Measurements from ENCODE around the gene AHCYL1.
A peak's percentile ranks its signal among the peaks of the same experiment; 100 is the strongest.

AHCYL1 gene

DNA sequence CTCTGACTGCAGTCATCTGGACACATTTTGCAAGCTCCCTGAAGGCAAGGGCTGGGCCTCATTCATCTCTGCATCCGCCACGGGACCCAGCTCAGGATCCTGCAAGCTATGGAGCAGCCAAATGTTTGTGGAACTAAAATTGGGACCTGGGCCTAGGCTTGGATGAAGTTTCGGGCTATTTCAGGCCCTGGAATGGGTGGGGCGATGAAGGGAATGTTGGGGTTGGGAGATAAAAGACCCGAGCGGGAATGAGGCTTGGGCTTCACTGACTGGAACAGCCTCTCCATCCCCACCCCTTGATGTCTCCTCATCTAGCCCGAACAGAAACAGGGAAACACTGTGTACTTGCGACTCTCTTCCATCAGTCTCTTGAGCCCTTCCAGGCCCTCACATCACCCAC is 7.3 kb upstream of the AHCYL1 start:
- no peak for DNase-seq

DNA sequence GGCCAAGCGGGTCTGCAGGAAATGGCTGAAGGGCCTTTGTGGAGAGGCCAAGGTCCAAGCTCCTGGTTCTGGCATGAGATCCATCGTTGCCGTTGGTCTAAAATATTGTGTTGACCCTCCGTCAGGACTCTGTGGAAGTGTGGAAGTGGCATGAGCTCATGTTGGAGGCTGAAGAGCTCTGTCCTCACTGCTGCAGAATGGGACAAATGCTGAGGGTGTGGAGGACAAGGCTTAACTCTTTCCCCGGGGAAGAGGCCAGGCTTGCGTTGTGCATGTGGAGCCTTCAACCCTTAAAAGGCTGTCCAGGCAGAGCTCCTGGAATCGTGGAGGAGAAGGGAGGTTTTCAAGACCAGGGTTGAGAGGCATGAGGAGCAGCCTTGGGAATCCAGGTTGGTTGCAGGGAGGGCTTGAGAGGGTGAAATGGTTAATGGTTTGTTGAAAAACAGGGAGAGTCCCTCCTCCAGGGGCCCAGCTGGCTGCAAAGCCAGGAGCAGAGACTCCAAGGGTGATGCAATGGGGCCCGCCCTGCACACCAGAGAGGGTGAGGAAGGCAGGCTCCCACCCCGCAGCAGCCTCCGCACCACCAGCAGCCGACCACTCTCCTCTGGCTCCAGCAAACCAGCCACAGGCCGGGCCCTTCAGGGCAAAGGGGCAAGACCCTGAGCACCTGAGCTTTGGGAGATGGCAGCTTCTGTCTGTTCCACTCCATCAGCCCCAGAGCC is 6.7 kb upstream of the AHCYL1 start:
- DNase-seq: no peak

DNA sequence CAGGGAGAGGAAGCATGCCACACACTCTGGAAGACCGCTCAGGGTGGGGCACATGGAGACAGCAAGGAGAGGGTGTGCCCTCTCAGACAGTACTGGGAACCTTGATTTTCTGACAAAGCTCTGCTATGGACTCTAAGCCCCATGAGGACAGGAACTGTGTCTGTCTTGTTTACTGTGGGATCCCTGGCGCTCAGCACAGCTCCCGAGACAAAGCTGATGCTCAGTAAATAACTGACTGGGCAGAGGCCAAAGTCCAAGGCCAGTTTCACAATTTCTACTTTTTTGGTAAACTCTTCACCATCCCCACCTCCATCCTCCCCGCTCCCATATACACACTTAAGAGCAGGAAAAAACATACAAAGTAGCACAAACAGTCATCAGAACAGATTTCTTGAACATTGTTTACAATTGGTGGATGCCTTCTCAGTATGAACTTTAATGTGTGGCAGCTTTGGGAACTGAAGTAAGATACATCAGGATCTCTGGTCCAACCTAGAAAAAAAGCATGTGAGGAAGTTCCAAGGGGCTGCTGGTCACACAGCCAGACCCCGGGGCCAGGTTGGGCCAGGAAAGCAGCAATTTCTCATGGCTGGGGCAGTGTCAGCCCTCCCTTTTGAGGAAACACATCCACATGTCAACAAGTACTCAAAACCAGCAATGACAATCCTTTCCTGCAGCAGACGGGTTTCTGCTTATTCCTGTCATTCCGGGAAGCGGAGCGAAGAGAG is 5.6 kb upstream of the AHCYL1 start:
- DNase-seq: no peak

DNA sequence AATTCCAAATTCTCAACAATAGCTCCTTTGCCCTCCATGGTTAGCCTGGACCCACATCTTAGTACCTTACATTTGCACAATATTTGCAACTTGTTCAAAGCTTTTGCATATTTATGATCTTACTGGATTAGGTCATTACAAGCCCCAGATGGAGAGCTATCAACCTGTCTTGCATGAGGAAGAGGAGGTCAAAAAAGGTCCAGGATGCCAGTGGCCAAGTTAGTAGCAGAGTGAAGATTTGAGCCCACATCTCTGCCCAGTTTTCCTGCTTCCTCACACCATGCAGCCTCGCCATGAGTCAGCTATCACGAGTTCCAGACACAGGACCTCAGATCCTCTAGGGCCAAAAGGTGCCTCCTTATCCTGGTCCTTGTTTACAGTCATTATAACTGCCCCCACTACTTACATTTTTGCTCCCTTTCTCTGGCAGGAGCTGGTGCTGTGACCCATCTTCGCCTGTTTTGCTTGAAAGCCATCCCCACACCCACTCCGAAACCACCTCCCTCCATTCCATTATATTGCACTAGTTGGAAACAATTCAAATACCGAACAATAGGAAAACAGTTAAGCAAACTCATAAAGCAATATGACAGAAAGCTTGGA is 5.0 kb upstream of the AHCYL1 start:
- no peak for DNase-seq

DNA sequence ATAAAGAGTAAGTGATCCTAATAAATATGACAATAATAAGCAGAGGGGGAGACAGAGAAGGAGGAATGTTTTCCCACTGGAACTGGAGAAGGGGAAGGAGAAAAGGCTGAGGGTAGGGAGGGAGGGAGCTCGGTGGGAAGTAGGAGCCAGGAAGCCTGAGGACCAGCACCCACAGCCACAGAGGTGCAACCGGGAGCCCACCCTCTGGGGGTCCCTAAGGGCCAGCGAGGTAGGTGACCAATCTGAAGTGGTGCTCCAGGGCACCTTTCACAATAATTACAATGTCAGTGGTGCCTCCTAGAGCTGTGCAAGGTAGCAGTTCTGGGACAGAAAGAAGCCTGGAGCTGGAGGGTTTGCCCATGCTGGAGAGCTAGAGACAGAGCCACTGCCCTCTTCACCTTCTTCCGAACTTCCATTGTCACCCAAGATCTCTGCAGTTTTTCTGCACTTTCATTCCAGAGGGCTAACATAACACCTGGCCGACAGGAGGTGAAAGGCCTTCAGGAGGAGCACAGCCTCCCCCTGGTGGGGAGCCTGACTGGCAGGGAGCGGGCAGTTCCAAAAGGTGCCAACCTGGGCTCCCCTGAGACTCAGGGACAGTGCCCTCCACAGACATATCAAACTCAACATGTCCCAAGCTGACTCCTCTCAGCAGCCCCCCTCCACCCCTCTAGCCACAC is 4.1 kb upstream of the AHCYL1 start:
- peak in 1 of 2 experiments; percentile 10 for DNase-seq

DNA sequence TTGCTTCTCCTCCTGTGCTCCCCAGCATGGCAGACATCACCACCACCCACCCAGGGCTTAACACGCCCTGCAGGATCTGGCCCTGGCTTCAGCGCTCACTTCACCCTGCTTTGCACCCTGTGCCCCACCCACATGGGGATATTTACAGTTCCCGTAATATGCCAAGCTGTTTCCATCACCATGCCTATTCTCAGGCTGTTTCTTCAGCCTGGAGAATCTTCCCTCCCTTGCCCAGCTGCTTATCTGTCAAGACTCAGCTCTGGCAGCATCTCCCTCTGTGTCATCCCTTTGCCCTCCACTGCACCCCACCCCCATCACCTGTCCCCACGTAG is 3.6 kb upstream of the AHCYL1 start:
- DNase-seq: no peak

DNA sequence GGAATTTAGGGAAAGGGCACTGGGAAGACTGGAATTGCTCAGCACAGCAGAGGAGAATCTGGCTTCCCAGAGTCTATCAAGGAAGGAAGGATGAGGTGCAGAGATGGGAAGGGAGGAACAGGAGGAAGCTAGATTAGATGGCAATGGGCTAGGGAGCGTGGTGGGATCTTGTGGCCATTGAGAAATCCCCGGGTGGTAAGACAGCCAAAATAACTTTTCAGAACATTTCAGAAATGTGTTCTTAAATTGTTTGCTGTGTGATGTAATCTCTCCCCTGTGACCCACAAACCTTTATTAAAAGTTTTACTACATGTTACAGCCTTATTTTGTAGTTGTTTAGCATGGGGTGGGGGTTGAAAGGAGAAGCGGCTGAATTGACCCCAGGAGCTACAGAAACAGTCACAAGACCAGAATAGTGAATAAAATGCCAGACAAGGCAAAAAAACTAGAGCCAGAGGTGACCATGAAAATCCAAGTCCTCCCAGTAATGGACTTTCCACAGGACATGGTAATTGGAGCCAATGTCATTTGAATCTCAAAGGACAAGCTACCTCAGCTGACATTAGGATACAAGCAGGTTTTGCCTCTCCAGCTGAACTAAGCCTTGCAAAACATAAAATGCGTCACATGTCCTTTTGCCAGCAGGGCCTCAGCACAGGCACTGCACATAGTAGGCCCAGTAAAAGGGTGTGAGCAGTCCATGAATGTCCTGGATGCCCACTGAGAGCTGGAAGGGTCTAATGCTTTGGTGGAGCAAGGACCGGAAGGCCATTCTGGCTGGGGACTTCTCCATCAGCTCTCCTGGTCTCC is 980 bp upstream of the AHCYL1 start:
- DNase-seq: no peak

DNA sequence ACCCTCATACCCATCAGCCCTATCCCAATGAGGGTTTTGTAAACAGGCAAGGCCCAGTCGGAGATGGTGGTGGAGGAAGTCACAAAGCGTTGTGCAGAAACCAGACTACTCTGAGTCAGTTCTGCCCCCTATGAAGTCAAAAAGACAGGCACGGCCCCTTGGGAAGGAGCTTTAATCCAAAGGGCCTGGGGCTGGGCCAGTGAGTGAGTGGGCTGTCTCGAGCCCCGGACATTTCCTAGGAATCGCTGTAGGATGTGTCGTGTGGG is 442 bp upstream of the AHCYL1 start:
- DNase-seq: no peak

DNA sequence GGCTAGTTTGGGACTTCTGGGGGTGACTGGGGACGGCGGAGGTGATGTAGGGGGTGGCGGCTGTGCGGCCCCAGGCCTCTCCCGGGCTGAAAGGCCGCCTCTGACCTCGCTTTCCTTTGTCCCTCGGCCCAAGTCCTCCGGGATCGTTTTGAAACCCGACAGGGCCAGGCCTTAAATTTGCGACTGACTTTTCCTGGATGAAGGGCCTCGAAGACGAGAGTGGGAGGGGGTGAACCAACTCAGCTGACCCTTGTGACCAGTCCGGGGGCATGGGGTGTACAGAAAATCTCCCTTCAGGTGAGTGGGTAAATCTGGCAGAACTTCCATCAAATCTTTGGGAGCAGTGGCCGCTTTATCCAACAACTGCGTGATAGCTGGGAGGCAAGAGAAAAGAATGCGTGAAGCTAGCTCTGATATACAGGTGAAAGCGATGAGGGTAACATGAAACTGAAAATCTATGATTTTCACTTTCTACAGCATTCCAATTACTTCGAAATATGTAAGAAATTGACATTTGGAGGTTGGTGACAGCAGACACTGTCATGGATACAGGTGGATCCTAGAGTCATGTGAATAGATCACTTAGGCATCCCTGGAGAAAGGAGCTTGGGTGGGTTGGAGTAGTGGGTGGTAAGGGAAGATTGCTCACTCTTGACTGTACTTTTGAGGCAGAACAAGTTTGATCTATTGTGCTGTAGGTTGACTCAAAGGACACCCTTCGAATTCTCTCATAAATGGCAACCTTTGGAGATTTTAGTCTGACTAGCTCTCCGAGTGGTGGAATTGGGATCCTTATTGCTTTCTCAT is 885 bp downstream of the AHCYL1 start:
- no peak for DNase-seq

DNA sequence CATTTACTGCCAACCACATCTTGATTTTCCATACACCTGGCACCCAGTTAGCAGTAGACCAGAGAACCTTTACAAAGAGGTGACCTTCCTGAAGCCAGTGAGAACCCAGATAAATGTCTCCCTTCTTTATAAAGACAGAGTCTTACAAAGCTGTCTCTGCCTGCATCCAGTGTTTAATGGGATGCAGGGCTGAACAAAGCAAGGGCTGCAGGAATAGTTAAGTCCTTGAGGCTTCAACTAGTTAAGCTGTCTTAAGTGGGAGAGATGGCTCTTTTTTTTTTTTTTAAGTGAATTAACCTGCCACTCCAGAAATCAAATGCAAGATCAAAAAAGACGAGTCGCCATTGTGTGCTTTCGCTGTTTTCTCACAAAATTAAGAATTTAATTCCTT is 1.5 kb downstream of the AHCYL1 start:
- DNase-seq: no peak

DNA sequence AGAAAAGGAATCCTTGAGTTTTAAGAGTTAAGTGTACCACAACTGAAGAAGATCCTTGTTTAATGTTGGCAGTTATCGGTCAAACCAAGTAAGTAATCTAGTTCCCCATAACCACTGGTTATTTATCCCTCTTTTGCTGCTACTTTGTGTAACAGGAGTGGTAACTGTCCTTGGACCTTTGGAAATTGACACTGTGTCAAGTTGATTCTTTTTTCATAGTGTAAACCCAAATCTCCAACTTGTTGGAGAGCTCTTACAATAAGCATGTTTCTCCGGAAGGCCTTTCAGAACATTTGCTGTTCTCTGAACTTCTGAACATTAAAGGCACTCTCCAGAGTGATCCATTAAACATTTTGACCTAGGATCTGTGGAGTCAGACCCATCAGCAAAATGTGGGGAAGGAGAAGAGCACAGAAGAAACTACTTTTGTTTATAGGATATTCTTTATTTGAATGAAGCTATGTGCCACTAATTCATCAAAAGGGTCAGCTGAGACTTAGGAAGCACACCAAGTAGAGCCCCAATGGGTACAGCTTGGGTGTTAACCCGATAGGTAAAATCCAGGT is 3.9 kb downstream of the AHCYL1 start:
- DNase-seq: no peak

DNA sequence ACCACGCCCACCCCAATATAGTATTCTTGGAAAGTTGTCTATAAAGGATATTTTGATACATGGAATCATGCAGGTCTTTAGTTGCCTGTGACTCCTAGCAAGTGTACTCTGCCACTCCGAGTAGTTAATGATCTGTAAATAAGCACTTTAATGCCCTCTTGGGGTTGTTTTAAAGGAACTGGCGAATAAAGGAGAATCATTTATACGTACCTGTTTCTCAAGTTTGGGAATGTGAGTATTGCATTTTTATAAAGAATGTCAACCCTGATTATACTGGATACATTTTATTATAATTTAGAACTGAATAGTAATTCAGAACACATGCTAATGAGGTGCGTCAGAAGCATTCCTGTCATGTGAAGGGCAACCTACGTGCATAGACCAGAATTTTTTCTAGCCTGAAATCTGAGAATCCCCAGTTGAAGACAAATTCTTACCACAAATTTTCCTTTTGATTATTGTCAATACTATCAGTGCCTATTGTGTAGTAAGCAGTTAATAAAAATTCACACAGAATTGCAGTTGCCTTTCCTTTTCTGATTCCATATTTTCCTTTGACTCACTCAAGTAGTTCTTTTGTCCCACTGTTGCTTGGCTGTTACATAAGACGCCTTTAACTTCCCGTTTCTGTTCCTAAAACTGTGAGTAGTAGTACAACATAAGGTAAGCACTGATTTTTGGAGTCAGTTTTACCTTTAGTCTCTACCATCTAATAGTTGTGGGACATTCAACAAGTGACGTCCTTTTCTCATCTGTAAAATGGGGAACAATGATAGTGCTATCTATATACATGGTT is 5.1 kb downstream of the AHCYL1 start:
- DNase-seq: no peak

DNA sequence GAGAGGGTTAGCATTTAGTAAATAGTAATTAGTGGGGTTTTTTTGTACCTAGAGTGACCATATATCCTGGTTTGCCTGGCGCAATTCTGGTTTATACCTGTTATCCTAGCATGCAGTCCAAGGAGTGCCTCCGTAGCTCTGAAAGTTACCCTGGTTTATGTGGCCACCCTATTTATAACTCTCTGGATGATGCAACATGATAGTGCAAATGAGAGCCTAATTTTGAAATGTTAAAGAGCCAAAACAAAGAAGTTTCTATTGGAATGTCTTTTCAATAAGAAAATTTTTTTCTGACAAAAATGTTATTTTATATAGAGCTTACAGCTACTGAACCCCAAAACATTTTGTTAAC is 5.7 kb downstream of the AHCYL1 start:
- DNase-seq: no peak

DNA sequence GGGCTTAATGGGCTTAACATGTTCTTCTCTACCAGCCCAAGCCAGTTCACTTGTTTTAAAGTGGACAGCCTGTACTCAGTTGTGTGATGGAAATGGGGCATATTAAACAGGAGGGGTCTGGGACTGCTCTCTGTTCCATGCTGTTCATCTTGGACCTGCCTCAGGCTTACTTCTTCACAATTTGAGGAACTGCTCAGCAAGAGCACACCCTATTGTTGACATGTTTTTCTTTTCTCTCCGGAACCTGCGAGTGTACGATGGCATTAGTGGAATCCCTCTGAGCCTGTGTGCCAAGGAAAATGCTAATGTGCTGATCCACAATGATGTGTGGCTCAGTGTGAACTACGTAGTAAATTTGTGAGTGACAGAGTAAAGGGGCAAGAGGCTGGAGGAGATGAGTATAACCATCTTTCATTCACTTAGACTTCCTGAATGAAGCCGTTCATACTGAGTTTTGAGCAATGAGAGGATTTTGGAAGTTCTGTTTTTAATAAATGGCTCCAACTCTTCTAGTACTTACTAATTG is 6.9 kb downstream of the AHCYL1 start:
- no peak for DNase-seq

DNA sequence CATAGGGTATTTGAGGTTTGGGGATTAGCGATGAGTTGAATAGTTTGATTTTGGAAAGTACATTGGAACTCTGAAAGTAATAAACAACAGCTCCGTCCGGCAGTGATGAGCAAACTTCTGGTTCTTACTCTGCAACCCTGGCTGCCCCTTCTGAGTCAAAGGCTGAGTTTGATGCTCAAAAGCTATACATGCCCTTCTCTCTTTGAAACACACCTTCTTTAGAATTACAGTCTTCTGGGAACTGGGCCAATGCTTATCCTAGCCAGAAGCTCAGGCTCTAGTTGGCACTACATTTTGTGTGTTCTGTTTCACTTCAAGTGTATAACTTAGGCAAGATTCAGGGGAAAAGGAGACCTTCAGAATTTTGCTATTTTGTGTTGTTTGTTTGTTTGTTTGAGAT is 9.3 kb downstream of the AHCYL1 start:
- DNase-seq: no peak

DNA sequence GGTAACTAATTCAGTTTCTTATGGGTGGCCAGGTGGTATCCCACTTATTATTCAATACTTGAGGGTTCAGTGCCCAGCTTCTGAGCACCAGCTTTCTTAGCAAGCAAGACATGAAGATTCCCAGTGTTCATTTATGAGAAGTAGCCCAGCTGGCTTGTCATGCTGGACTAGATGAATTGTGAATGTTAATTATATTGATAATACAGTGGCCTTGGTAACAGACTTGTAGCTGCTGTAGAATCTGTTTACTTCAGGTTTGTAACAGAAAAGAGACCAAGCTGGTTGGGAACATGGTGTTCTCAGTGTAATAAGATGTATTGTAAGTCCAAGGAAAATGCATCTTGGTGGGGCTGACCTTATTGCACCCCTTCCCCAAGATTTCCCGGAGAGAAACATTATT is 10.1 kb downstream of the AHCYL1 start:
- DNase-seq: no peak

DNA sequence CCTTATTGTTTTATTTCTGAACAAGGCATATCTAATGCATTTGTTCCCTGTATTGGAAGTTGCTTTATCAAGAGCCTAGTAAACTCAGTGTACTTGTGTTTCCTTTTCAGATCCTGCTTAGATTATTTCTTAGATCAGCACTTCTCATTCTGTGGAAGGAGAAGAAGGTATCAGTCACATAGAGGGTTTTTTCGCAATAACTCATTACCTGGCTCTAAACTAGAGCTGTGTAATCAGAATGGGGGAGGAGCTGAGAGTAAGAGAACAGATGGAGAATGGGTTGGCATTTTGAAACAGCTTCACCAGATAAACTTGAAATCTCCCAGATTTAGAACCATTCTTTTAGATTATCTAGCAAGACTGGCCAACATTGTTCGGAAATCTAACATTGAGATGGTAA is 11.0 kb downstream of the AHCYL1 start:
- no peak for DNase-seq

DNA sequence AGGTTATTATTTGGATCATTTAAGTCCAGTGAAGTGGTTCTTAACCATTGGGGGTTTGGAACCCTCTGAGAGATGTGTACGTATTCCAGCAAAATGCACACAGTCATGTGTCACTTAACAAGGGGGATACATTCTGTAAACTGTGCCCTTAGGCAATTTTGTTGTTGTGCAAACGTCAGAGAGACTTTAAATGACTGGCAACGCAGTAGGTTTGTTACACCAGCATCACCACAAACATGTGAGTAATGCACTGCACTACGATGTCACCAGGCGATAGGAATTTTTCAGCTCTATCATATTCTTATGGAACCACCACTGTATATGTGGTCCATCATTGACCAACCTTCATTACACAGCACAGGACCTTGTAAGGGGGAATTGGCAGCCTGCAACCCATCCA is 11.9 kb downstream of the AHCYL1 start:
- DNase-seq: no peak

DNA sequence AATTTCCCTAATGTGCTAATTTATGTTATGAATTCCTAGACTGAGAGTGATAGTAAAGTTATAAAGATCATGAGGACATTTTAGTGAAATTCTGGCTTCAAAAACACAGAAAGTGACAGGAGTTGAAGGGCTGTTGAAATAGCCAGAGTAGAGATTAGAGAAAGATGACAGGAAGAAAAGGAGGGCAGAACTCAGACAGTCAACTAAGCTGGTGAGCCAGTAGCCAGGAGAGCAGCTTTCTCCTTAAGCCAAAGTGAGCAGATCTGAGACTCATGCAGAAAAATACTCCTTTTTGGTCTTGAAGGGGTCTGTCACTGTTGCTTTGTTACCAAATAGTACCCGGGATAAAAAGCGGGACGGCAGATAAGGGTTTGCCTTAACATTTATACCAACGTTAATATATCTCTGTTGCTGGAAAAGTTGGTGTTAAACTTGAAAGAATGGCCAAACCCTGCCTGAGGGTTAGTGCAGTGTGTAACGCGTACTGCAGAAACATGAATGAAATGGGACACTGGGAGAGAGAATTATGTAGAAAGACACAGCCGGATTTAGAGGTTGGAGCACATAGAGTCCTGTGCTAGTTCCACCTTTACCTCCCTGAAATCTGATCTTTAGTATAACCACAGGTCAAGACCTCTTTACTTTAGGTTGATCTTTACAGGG is 12.8 kb downstream of the AHCYL1 start:
- DNase-seq: no peak

DNA sequence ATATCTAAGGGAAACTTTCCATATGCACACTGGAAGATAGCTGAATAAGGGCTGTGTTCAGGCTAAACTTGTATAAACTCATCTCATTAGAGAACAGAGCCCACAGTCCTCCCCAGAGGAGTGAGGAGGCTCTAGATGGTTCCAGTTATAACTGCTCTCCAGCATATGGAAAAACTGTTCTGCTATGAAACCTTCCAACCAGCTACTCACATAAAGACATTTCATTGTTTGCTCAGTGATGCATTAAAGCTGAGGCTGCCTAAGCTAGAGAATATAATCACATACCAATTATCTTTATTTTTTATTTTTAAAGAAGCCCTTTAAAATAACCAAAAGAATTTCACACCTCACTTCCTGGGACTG is 13.3 kb downstream of the AHCYL1 start:
- DNase-seq: no peak

DNA sequence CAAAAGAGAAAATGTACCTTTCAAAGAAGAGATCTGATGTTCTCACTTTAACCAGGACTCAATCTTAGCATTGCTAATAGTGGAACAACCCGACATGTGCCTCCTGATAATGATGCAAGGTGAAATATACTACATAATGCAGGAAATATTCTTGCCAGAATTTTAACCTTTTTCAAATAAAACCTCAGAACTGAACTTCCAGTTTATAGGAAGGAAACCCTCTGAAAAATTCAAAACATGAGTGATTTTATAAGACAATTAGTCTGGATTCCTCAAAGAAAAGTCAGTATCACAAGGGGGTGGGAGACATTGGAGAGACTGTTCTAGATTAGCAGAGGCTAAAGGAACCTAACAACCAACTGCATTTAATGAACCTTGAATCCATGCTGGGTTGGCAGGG is 18.1 kb downstream of the AHCYL1 start:
- DNase-seq: no peak
